Brain microvascular endothelial cell (primary cell): Measurements from ENCODE around the gene CCNJ.
A peak's percentile ranks its signal among the peaks of the same experiment; 100 is the strongest.

ENCODE experiments used
- DNase-seq: peaks from one replicate; pipeline ENCODE4 v3.0.0-alpha.2; 2020
- H3K27ac ChIP-seq: fragments of 250-450 bp; sonication (Bioruptor Pico); 2 replicates; pipeline ENCODE4 v1.5.1; 2020; ENCODE audit warnings: mild to moderate bottlenecking, moderate library complexity
- H3K27me3 ChIP-seq: fragments of 250-450 bp; sonication (Bioruptor Pico); replicated peaks from 2 replicates; pipeline ENCODE4 v1.5.1; 2020; ENCODE audit warnings: mild to moderate bottlenecking
- H3K36me3 ChIP-seq: fragments of 250-450 bp; sonication (Bioruptor Pico); replicated peaks from 2 replicates; pipeline ENCODE4 v1.5.1; 2020; ENCODE audit warnings: mild to moderate bottlenecking
- H3K4me3 ChIP-seq: 2 replicates; pipeline ENCODE4 v1.5.1; 2011; ENCODE audit warnings: low read depth, mild to moderate bottlenecking, control low read depth, low read length, moderate library complexity
- in situ Hi-C: cut with HindIII; loops from 2 replicates; pipeline ENCODE4 v1.10.0; 2017; ENCODE audit warnings: low sequenced_read_pairs, low pct_ligation_motif_present
- TF ChIP-seq, protein P1 (sequence below): IDR thresholded peaks from 2 replicates; pipeline ENCODE4 v1.5.1; 2011; ENCODE audit warnings: low read depth, mild to moderate bottlenecking, moderate library complexity, low read length, control low read depth, inconsistent platforms; ENCODE audit errors: missing control alignments

The CCNJ gene

GRCh38 chr10:96082748-96083147 is 39.4 kb downstream of the CCNJ start:
- in situ Hi-C loops = no loop called here
- no peak overlapping the region for H3K27ac ChIP-seq
- no peak for DNase-seq

GRCh38 chr10:96089116-96089515 is 45.7 kb downstream of the CCNJ start:
- peak overlapping the region; percentile 87 for H3K4me3 ChIP-seq
- in situ Hi-C loops = no loop called here
- no peaks in the 10 kb centered on the region for H3K27me3 ChIP-seq
- TF ChIP-seq, protein P1, sequence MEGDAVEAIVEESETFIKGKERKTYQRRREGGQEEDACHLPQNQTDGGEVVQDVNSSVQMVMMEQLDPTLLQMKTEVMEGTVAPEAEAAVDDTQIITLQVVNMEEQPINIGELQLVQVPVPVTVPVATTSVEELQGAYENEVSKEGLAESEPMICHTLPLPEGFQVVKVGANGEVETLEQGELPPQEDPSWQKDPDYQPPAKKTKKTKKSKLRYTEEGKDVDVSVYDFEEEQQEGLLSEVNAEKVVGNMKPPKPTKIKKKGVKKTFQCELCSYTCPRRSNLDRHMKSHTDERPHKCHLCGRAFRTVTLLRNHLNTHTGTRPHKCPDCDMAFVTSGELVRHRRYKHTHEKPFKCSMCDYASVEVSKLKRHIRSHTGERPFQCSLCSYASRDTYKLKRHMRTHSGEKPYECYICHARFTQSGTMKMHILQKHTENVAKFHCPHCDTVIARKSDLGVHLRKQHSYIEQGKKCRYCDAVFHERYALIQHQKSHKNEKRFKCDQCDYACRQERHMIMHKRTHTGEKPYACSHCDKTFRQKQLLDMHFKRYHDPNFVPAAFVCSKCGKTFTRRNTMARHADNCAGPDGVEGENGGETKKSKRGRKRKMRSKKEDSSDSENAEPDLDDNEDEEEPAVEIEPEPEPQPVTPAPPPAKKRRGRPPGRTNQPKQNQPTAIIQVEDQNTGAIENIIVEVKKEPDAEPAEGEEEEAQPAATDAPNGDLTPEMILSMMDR = no peak
- H3K36me3 ChIP-seq = no peaks in the 10 kb centered on the region
- no peak for DNase-seq
- H3K27ac ChIP-seq = no peak overlapping the region

More at GRCh38 chr10:96082748-96083147, 39.4 kb downstream of the CCNJ start:
- Histone ChIP-seq H3K4me3 (no peak overlapping the region), H3K27me3 (no peaks in the 10 kb centered on the region), H3K36me3 (no peaks in the 10 kb centered on the region)
- TF ChIP-seq, protein P1 = no peak

DNA sequence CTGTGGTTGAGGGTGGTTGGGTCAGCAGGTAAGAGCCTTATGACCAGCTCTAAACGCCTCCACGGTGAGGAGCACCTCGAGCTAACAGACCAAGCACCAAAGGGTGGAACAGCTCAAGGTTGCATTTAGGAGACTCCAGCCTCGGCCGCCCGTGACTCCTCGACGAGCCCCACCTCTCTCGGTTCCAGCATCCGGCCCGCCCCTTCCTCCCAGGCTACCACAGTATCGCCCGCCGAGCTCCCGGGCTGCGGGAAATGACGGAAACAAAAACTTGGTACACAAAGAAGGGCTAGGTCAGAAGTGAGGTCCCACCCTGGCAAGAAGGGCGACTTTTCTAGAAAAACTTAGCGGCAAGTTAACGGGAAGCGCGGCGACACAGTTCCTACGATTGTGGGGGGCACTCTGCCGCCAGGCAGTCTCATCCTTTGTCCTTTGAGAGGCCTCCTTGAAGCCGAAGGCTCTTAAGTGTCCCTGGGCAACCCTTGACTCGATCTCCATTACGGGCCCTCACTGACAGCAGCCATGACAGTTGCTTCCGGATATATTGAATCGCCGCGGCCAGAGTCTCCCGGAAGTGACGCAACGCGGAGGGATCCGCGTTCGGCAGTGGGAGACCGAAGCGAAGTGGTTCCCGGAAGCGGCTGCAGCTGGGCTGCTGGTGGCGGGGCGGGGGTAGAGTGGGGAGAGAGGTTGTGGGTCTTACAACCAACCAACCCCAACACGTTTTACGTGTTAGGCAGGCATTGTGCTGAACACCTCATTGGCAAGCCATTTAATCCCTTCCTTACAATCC is 46.5 kb downstream of the CCNJ start:
- Histone ChIP-seq H3K27ac (peak overlapping the region; percentile 88), H3K4me3 (peak overlapping the region; percentile 87), H3K36me3 (no peaks in the 10 kb centered on the region), H3K27me3 (no peaks in the 10 kb centered on the region)
- TF ChIP-seq, protein P1 = no peak
- in situ Hi-C loops = no loop called here
- peak; percentile 93 for DNase-seq

DNA sequence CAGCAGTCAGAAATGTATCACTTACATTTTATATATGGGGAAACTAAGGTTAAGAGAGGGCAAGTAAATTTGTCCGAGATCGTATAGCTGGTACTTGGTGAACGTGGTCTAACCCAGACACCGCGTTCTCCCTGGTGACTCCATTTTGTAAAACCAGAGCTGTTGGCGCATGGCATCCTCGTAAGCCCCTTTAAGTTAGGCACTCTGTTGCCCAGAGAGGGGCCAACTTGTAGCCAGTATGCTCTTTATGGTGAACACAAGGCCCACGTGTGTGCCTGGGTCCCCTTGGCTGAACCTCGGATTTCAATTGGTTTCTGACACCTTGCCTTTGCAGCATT is 47.0 kb downstream of the CCNJ start:
- TF ChIP-seq, protein P1 = no peak
- no peaks in the 10 kb centered on the region for H3K27me3 ChIP-seq
- peak overlapping the region; percentile 88 for H3K27ac ChIP-seq
- H3K36me3 ChIP-seq = no peaks in the 10 kb centered on the region
- in situ Hi-C loops = no loop called here
- H3K4me3 ChIP-seq = peak overlapping the region; percentile 87
- no peak for DNase-seq

GRCh38 chr10:96092999-96093767 is 49.8 kb downstream of the CCNJ start:
- no peaks in the 10 kb centered on the region for H3K36me3 ChIP-seq
- TF ChIP-seq, protein P1 = no peak
- no peak for DNase-seq
- no peak overlapping the region for H3K27ac ChIP-seq
- peaks cover 3% of the 10 kb centered on the region for H3K27me3 ChIP-seq
- in situ Hi-C loops = no loop called here
- H3K4me3 ChIP-seq = no peak overlapping the region
